ENCODE results near the gene TGFBR3.

Gene TGFBR3

DNA sequence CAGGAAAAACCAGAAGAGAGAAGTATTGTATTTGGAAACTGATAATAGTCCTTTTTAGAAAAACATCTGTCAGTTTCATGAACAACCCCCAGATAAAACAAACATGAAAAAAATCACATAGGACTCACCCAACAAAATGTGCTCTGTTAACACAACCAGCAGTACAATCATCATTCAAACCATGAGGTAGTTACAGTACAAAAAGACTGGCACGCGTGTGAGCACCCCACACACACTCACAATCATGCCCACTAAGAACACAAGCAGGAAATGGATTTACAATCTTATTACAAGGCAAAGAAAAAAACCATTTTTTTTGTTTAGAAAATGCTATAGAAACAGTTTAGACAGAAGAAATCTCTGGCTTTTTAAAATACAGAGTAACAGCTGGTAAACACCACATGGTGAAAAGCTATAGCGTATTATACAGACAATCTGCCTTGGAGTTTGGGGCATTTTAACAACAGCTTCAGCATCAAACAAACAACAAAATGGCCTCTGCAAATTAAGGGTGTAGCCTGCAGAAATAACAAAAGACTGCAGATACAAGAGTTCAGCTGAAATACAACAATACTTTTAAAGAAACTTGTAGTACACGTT lies 205.3 kb downstream of the TGFBR3 start:
- 0 out of 2 replicates have a peak, but pooled peaks cover 2% of the 10 kb centered on the region for H3K4me1 ChIP-seq (ENCODE audit: insufficient read depth, low read length)
- no peak overlapping the region for H3K9ac ChIP-seq (ENCODE audit: low read depth, low read length)
- H3K79me2 ChIP-seq (ENCODE audit: insufficient read depth, low read length), result no peaks in the 10 kb centered on the region
- no peak for ATAC-seq (ENCODE audit: insufficient read depth, low read depth)
- TF ChIP-seq CTCF (IDR thresholded peaks at IDR 0.05; ENCODE audit: borderline replicate concordance, extremely low read depth, low read length, poor library complexity, severe bottlenecking) (no peak), EZH2 (IDR thresholded peaks at IDR 0.05; ENCODE audit: borderline replicate concordance, low read depth, low read length, severe bottlenecking) (no peak)
- no peaks in the 10 kb centered on the region for H3K9me3 ChIP-seq (ENCODE audit: insufficient read depth, low read length, severe bottlenecking)
- H3K27ac ChIP-seq (ENCODE audit: low read length), result no peak overlapping the region
- H3K4me2 ChIP-seq (ENCODE audit: insufficient read depth, low read length), result no peak overlapping the region
- no peaks in the 10 kb centered on the region for H3K27me3 ChIP-seq (ENCODE audit: insufficient read depth, low read length, poor library complexity)
- DNase-seq, result no peak
- H3K4me3 ChIP-seq (ENCODE audit: low read depth in 1 of 2, low read length in 2 of 2), result no peak overlapping the region
- H4K20me1 ChIP-seq (ENCODE audit: insufficient read depth, low read length), result no peaks in the 10 kb centered on the region
- no peaks in the 10 kb centered on the region for H3K36me3 ChIP-seq (ENCODE audit: insufficient read depth, low read length)
- no peak overlapping the region for H2AFZ ChIP-seq (ENCODE audit: low read depth, low read length)

DNA sequence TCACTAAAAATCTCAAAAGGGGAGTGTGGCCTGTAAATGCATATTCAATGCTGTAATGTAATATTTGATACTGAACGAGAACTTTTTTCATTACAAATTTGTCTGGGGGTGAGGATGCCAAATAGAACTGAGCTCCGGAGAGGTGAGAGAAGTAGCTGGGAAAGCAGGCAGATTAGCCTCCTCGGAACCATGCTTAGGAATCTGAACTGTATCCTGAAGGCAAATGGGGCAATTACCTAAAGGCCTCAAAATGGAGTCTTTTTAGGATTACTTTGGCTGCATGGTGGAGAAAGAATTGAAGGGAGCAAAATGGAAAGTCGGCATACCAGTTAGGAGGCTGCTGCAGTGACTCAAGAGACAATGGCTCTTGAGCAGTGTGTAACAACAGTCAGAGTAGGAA lies 206.5 kb downstream of the TGFBR3 start:
- H3K27ac ChIP-seq (ENCODE audit: low read length), result no peak overlapping the region
- H3K4me1 ChIP-seq (ENCODE audit: insufficient read depth, low read length), result no peaks in the 10 kb centered on the region
- H3K27me3 ChIP-seq (ENCODE audit: insufficient read depth, low read length, poor library complexity), result no peaks in the 10 kb centered on the region
- H2AFZ ChIP-seq (ENCODE audit: low read depth, low read length), result no peak overlapping the region; the same call in 1 of the 2 replicates
- no peak overlapping the region for H3K4me2 ChIP-seq (ENCODE audit: insufficient read depth, low read length)
- H3K4me3 ChIP-seq (ENCODE audit: low read depth in 1 of 2, low read length in 2 of 2), result no peak overlapping the region
- no peaks in the 10 kb centered on the region for H3K9me3 ChIP-seq (ENCODE audit: insufficient read depth, low read length, severe bottlenecking)
- H3K79me2 ChIP-seq (ENCODE audit: insufficient read depth, low read length), result no peaks in the 10 kb centered on the region
- no peak for TF ChIP-seq EZH2 (IDR thresholded peaks at IDR 0.05; ENCODE audit: borderline replicate concordance, low read depth, low read length, severe bottlenecking)
- no peak for TF ChIP-seq CTCF (IDR thresholded peaks at IDR 0.05; ENCODE audit: borderline replicate concordance, extremely low read depth, low read length, poor library complexity, severe bottlenecking)
- H4K20me1 ChIP-seq (ENCODE audit: insufficient read depth, low read length), result no peaks in the 10 kb centered on the region
- ATAC-seq (ENCODE audit: insufficient read depth, low read depth) (no peak), DNase-seq (no peak)
- H3K9ac ChIP-seq (ENCODE audit: low read depth, low read length), result no peak overlapping the region
- no peaks in the 10 kb centered on the region for H3K36me3 ChIP-seq (ENCODE audit: insufficient read depth, low read length)

GRCh38 chr1:91676030-91676429 lies 209.9 kb downstream of the TGFBR3 start:
- no peak overlapping the region for H3K4me2 ChIP-seq (ENCODE audit: insufficient read depth, low read length)
- H3K27ac ChIP-seq (ENCODE audit: low read length), result no peak overlapping the region
- H3K27me3 ChIP-seq (ENCODE audit: insufficient read depth, low read length, poor library complexity), result no peaks in the 10 kb centered on the region
- H4K20me1 ChIP-seq (ENCODE audit: insufficient read depth, low read length), result no peaks in the 10 kb centered on the region
- ATAC-seq (ENCODE audit: insufficient read depth, low read depth) (no peak), DNase-seq (no peak)
- H2AFZ ChIP-seq (ENCODE audit: low read depth, low read length), result no peak overlapping the region
- no peak overlapping the region for H3K4me3 ChIP-seq (ENCODE audit: low read depth in 1 of 2, low read length in 2 of 2)
- peaks cover 4% of the 10 kb centered on the region; the same call in 1 of the 2 replicates for H3K4me1 ChIP-seq (ENCODE audit: insufficient read depth, low read length)
- H3K9ac ChIP-seq (ENCODE audit: low read depth, low read length), result no peak overlapping the region
- no peaks in the 10 kb centered on the region for H3K79me2 ChIP-seq (ENCODE audit: insufficient read depth, low read length)
- TF ChIP-seq CTCF (IDR thresholded peaks at IDR 0.05; ENCODE audit: borderline replicate concordance, extremely low read depth, low read length, poor library complexity, severe bottlenecking), result no peak
- no peak for TF ChIP-seq EZH2 (IDR thresholded peaks at IDR 0.05; ENCODE audit: borderline replicate concordance, low read depth, low read length, severe bottlenecking)
- H3K36me3 ChIP-seq (ENCODE audit: insufficient read depth, low read length), result no peaks in the 10 kb centered on the region
- no peaks in the 10 kb centered on the region for H3K9me3 ChIP-seq (ENCODE audit: insufficient read depth, low read length, severe bottlenecking)

Measured in DND-41 (cell line).